HepG2 (cell line): Measurements from ENCODE around the gene HOXA9.

ENCODE experiments used
- CEBPG ChIP-seq: IDR thresholded peaks from 2 replicates; pipeline ENCODE4 v1.6.1; 2016
- ESRRA ChIP-seq: sonication (generic); formaldehyde crosslinking; IDR thresholded peaks from 2 replicates; pipeline ENCODE4 v1.5.1; 2020; ENCODE audit warnings: mild to moderate bottlenecking, low read depth, missing genetic modification reagents
- EZH2 ChIP-seq: conservative IDR thresholded peaks from 2 replicates; pipeline ENCODE4 v1.6.1; 2012; ENCODE audit warnings: mild to moderate bottlenecking, low read depth, low read length, moderate library complexity
- FOXK2 ChIP-seq: fragments of 450-650 bp; IDR thresholded peaks from 2 replicates; pipeline ENCODE4 v1.6.1; 2016
- IRX3 ChIP-seq: sonication (generic); formaldehyde crosslinking; IDR thresholded peaks from 2 replicates; pipeline ENCODE4 v1.8.1; 2023; ENCODE audit warnings: mild to moderate bottlenecking, low read depth, missing genetic modification reagents, borderline replicate concordance
- KAT8 ChIP-seq: IDR thresholded peaks from 2 replicates; pipeline ENCODE4 v1.6.1; 2016; ENCODE audit warnings: missing genetic modification reagents, missing compliant biosample characterization
- SIN3A ChIP-seq: IDR thresholded peaks from 2 replicates; pipeline ENCODE4 v1.6.1; 2011; ENCODE audit warnings: low read depth, mild to moderate bottlenecking, control low read depth, low read length, borderline replicate concordance
- SRF ChIP-seq: IDR thresholded peaks from 2 replicates; pipeline ENCODE4 v1.6.1; 2011; ENCODE audit warnings: mild to moderate bottlenecking, low read depth, low read length, moderate library complexity
- TEAD2 ChIP-seq: sonication (generic); formaldehyde crosslinking; IDR thresholded peaks from 2 replicates; pipeline ENCODE4 v1.9.0; 2021; ENCODE audit warnings: missing genetic modification reagents
- TSC22D2 ChIP-seq: sonication (generic); formaldehyde crosslinking; IDR thresholded peaks from 2 replicates; pipeline ENCODE4 v1.5.1; 2020; ENCODE audit warnings: missing genetic modification reagents, mild to moderate bottlenecking, borderline replicate concordance
- ZNF639 ChIP-seq: conservative IDR thresholded peaks from 2 replicates; pipeline ENCODE4 v1.6.1; 2018; ENCODE audit warnings: missing genetic modification reagents

GRCh38 chr7:27119412-27119911 lies 45.9 kb downstream of the HOXA9 start:
- TF ChIP-seq SIN3A = no peak
- no peak for TF ChIP-seq CEBPG (CRISPR knock-in tag)
- TF ChIP-seq TSC22D2 (CRISPR knock-in tag) = no peak
- no peak for TF ChIP-seq FOXK2
- no peak for TF ChIP-seq IRX3 (CRISPR knock-in tag)
- TF ChIP-seq SRF = no peak
- no peak for TF ChIP-seq TEAD2 (CRISPR knock-in tag)
- no peak for TF ChIP-seq ESRRA
- no peak for TF ChIP-seq KAT8
- TF ChIP-seq EZH2 = no peak
- TF ChIP-seq ZNF639 = no peak
